Activated CD4-positive, CD25-positive, alpha-beta regulatory T cell (primary cell): Measurements from ENCODE around the gene RPS26.
"Not testable (repeated sequence)": the region's sequence is repeated elsewhere in the genome, so short reads cannot be mapped to it uniquely, and the experiment has no call there.

Experiments used
- DNase-seq, 4 experiments: peaks; one replicate each; lab custom pipeline; 2025; lab: John Stamatoyannopoulos, UW

The RPS26 gene

GRCh38 chr12:56021889-56022497 lies 19.7 kb upstream of the RPS26 start:
- DNase-seq = no peak

GRCh38 chr12:56028511-56029165 lies 13.1 kb upstream of the RPS26 start:
- no peak for DNase-seq

- DNase-seq = no peak
Observed at GRCh38 chr12:56029166-56029519, 12.6 kb upstream of the RPS26 start.

GRCh38 chr12:56029666-56030293 lies 11.9 kb upstream of the RPS26 start:
- DNase-seq = peak in 1 of 4 experiments; percentile 21

GRCh38 chr12:56031987-56032386 lies 9.7 kb upstream of the RPS26 start:
- peak in 1 of 4 experiments; percentile 19 for DNase-seq

- DNase-seq = no peak
Observed at GRCh38 chr12:56034586-56035332, 7.0 kb upstream of the RPS26 start.

- DNase-seq = no peak
Observed at GRCh38 chr12:56037161-56037560, 4.6 kb upstream of the RPS26 start.

GRCh38 chr12:56038022-56038655 lies 3.6 kb upstream of the RPS26 start:
- no peak for DNase-seq

GRCh38 chr12:56040151-56040550 lies 1.6 kb upstream of the RPS26 start:
- DNase-seq = no peak

- no peak for DNase-seq
Observed at GRCh38 chr12:56040963-56041551, 661 bp upstream of the RPS26 start.

- not testable (repeated sequence) for DNase-seq
Observed at GRCh38 chr12:56042430-56042813, 704 bp downstream of the RPS26 start.

GRCh38 chr12:56042843-56043242 lies 1.1 kb downstream of the RPS26 start:
- DNase-seq = no peak

- DNase-seq = no peak
Observed at GRCh38 chr12:56046027-56046780, 4.5 kb downstream of the RPS26 start.

- DNase-seq = no peak
Observed at GRCh38 chr12:56053407-56053893, 11.7 kb downstream of the RPS26 start.

GRCh38 chr12:56059964-56060363 lies 18.2 kb downstream of the RPS26 start:
- DNase-seq = not testable (repeated sequence)

- DNase-seq = no peak
Observed at GRCh38 chr12:56061982-56062381, 20.3 kb downstream of the RPS26 start.

- no peak for DNase-seq
Observed at GRCh38 chr12:56062996-56063395, 21.3 kb downstream of the RPS26 start.

GRCh38 chr12:56071648-56072047 lies 29.9 kb downstream of the RPS26 start:
- no peak for DNase-seq

GRCh38 chr12:56074396-56074795 lies 32.7 kb downstream of the RPS26 start:
- DNase-seq = no peak

GRCh38 chr12:56077966-56078365 lies 36.2 kb downstream of the RPS26 start:
- not testable (repeated sequence) for DNase-seq

GRCh38 chr12:56078427-56078826 lies 36.7 kb downstream of the RPS26 start:
- DNase-seq = no peak
